HCT116 (cell line): ENCODE data around the gene SIRPA. TPM values are rescaled to one million over a fixed set of nuclear protein-coding genes. Genes with fewer than 3 reads are reported as not detected.

ENCODE experiments used
- ATAC-seq: fragments of 200-7000 bp; cut with Tn5 transposase; 2 replicates; pipeline ENCODE4 v1.9.1; 2020; ENCODE audit warnings: mild to moderate bottlenecking, moderate library complexity
- BruUV-seq: library from RNA; stranded (reverse); fragments of 400-500 nt; replicated peaks from 2 replicates; lab custom pipeline; 2021; lab: Mats Ljungman, UMichigan
- CTCF ChIA-PET: fragments of 300-600 bp; sonication (Branson Sonifier 250); formaldehyde crosslinking; loops from one replicate; lab custom pipeline; 2021; ENCODE audit warnings: antibody characterized with exemption; lab: Charles Lee
- POLR2A ChIA-PET: fragments of 300-600, 350-600 bp; sonication (Branson Sonifier 250); formaldehyde crosslinking; loops from one replicate; lab custom pipeline; 2021; ENCODE audit warnings: antibody characterized with exemption; lab: Charles Lee
- RAD21 ChIA-PET, 2 experiments: fragments of 300-600 bp; sonication (Branson Sonifier 250); formaldehyde crosslinking; loops; one replicate each; lab custom pipeline; 2023; ENCODE audit warnings: low total read pairs in 2 of 2; ENCODE audit not compliant: uncharacterized antibody in 2 of 2, unreplicated experiment in 2 of 2, low non-redundant PET in 1 of 2; lab: Charles Lee
- DNase-seq: peaks from one replicate; pipeline ENCODE4 v3.0.0-alpha.2; 2010; ENCODE audit warnings: low read depth, low spot score
- H2AFZ ChIP-seq: fragments of 200-600 bp; shearing (Covaris generic), sonication (generic); 2 replicates; pipeline ENCODE4 v1.6.1; 2017; ENCODE audit warnings: low read depth, mixed run types, mixed read lengths, antibody characterized with exemption, low read length; ENCODE audit not compliant: poor library complexity, severe bottlenecking
- H3K27ac ChIP-seq: 2 replicates; pipeline ENCODE4 v1.5.1; 2012; ENCODE audit warnings: low read depth, low read length
- H3K27me3 ChIP-seq: fragments of 200-600 bp; sonication (generic); 2 replicates; pipeline ENCODE4 v1.6.1; 2016; ENCODE audit warnings: mixed run types, low read length, mixed read lengths; ENCODE audit not compliant: insufficient read depth
- H3K36me3 ChIP-seq, 2 experiments: fragments of 200-500 bp in 1 of 2; fragments of 200-600 bp in 1 of 2; sonication (Bioruptor generic) in 1 of 2; sonication (generic) in 1 of 2; 2 replicates each; pipeline versions ENCODE4 v1.5.1 to v1.6.1; 2014 to 2016; ENCODE audit warnings: low read length in 2 of 2, inconsistent platforms in 1 of 2, mixed read lengths in 1 of 2, mixed run types in 1 of 2; ENCODE audit not compliant: insufficient read depth in 2 of 2, control insufficient read depth in 1 of 2
- H3K4me1 ChIP-seq, 2 experiments: fragments of 200-600 bp in 1 of 2; sonication (generic) in 1 of 2; 2 replicates each; pipeline versions ENCODE4 v1.5.1 to v1.6.1; 2012 to 2017; ENCODE audit warnings: low read length in 2 of 2, inconsistent platforms in 1 of 2, mild to moderate bottlenecking in 1 of 2, mixed read lengths in 1 of 2, mixed run types in 1 of 2, moderate library complexity in 1 of 2; ENCODE audit not compliant: insufficient read depth in 2 of 2, control insufficient read depth in 1 of 2
- H3K4me2 ChIP-seq: fragments of 200-600 bp; sonication (generic); 2 replicates; pipeline ENCODE4 v1.6.1; 2017; ENCODE audit warnings: mixed run types, low read length, mixed read lengths
- H3K4me3 ChIP-seq, 2 experiments: fragments of 200-600 bp in 1 of 2; sonication (generic) in 1 of 2; replicated peaks in 1 of 2; 2 replicates each; pipeline ENCODE4 v1.5.1; 2011 to 2016; ENCODE audit warnings: low read length in 2 of 2, control low read depth in 1 of 2, low read depth in 1 of 2, mild to moderate bottlenecking in 1 of 2, mixed read lengths in 1 of 2, mixed run types in 1 of 2
- H3K79me2 ChIP-seq: fragments of 200-600 bp; sonication (generic); 2 replicates; pipeline ENCODE4 v1.6.1; 2017; ENCODE audit warnings: mild to moderate bottlenecking, mixed run types, low read length, moderate library complexity, mixed read lengths; ENCODE audit not compliant: insufficient read depth
- H3K9ac ChIP-seq: fragments of 200-600 bp; sonication (generic); 2 replicates; pipeline ENCODE4 v1.6.1; 2016; ENCODE audit warnings: low read length, mixed read lengths
- H3K9me2 ChIP-seq: fragments of 200-600 bp; sonication (generic), shearing (Covaris generic); 2 replicates; pipeline ENCODE4 v1.6.1; 2017; ENCODE audit warnings: mixed run types, mild to moderate bottlenecking, moderate library complexity; ENCODE audit not compliant: insufficient read depth
- H3K9me3 ChIP-seq, 2 experiments: fragments of 200-500 bp in 1 of 2; fragments of 200-600 bp in 1 of 2; sonication (Bioruptor generic) in 1 of 2; sonication (generic) in 1 of 2; 2 replicates each; pipeline ENCODE4 v1.6.1; 2014 to 2017; ENCODE audit warnings: low read length in 2 of 2, mixed read lengths in 2 of 2, inconsistent platforms in 1 of 2, low read depth in 1 of 2, mild to moderate bottlenecking in 1 of 2, mixed run types in 1 of 2, moderate library complexity in 1 of 2; ENCODE audit not compliant: control insufficient read depth in 1 of 2, insufficient read depth in 1 of 2
- H4K20me1 ChIP-seq: fragments of 200-600 bp; sonication (generic), shearing (Covaris generic); 2 replicates; pipeline ENCODE4 v1.6.1; 2017; ENCODE audit warnings: mixed run types, mild to moderate bottlenecking, moderate library complexity; ENCODE audit not compliant: insufficient read depth
- CBX3 ChIP-seq: IDR thresholded peaks from 2 replicates; pipeline ENCODE4 v1.6.1; 2012; ENCODE audit warnings: low read depth
- CEBPB ChIP-seq: IDR thresholded peaks from 2 replicates; pipeline ENCODE4 v1.6.1; 2012; ENCODE audit warnings: low read depth
- ELF1 ChIP-seq: IDR thresholded peaks from 2 replicates; pipeline ENCODE4 v1.6.1; 2012; ENCODE audit warnings: low read depth, borderline replicate concordance
- FOSL1 ChIP-seq: IDR thresholded peaks from 2 replicates; pipeline ENCODE4 v1.6.1; 2012; ENCODE audit warnings: low read depth
- JUND ChIP-seq: IDR thresholded peaks from 2 replicates; pipeline ENCODE4 v1.6.1; 2012
- MAX ChIP-seq: IDR thresholded peaks from 2 replicates; pipeline ENCODE4 v1.6.1; 2012
- POLR2A ChIP-seq: IDR thresholded peaks from 2 replicates; pipeline ENCODE4 v1.7.0; 2011; ENCODE audit warnings: borderline replicate concordance; ENCODE audit not compliant: insufficient read depth, insufficient read length; ENCODE audit errors: extremely low read depth
- POLR2AphosphoS5 ChIP-seq: IDR thresholded peaks from 2 replicates; pipeline ENCODE4 v1.6.1; 2011; ENCODE audit warnings: mild to moderate bottlenecking, low read depth, low read length, moderate library complexity
- SIN3A ChIP-seq: IDR thresholded peaks from 2 replicates; pipeline ENCODE4 v1.6.1; 2012; ENCODE audit warnings: low read depth
- SRF ChIP-seq: IDR thresholded peaks from 2 replicates; pipeline ENCODE4 v1.6.1; 2012; ENCODE audit warnings: low read depth
- ZFX ChIP-seq: fragments of 450-650 bp; IDR thresholded peaks from 2 replicates; pipeline ENCODE4 v1.6.1; 2017
- intact Hi-C: fragments of 100-400 bp; cut with micrococcal nuclease; formaldehyde crosslinking; loops from 2 replicates; pipeline ENCODE4 v1.10.0; 2022
- total RNA-seq: library from RNA; stranded (reverse); gene quantifications from one replicate; pipeline ENCODE4 v1.2.1, GENCODE V29; 2021; ENCODE audit not compliant: unreplicated experiment
- TF ChIP-seq, protein P1 (sequence below), 3 experiments: fragments of 200-600 bp in 1 of 3; sonication (generic) in 1 of 3; IDR thresholded peaks in 2 of 3; conservative IDR thresholded peaks in 1 of 3; 2 replicates each; pipeline ENCODE4 v1.5.1; 2012 to 2017; ENCODE audit warnings: low read depth in 2 of 3, low read length in 2 of 3, antibody characterized with exemption in 1 of 3, borderline replicate concordance in 1 of 3, control low read depth in 1 of 3, mild to moderate bottlenecking in 1 of 3, mixed read lengths in 1 of 3, mixed run types in 1 of 3, moderate library complexity in 1 of 3; ENCODE audit not compliant: insufficient read depth in 1 of 3

The SIRPA gene
- total RNA-seq, 1 experiment from 2014 or later, result 15.3 TPM

- Histone ChIP-seq H3K4me2 (no peak overlapping the region), H3K27me3 (peaks cover 68% of the 10 kb centered on the region), H3K4me1 (no peaks in the 10 kb centered on the region), H2AFZ (no peak overlapping the region), H3K9me2 (no peaks in the 10 kb centered on the region), H3K9ac (no peak overlapping the region), H3K9me3 (no peaks in the 10 kb centered on the region), H3K79me2 (no peaks in the 10 kb centered on the region), H4K20me1 (no peaks in the 10 kb centered on the region), H3K27ac (no peak overlapping the region), H3K36me3 (no peaks in the 10 kb centered on the region), H3K4me3 (no peak overlapping the region)
- RAD21 ChIA-PET, result no interaction called here
- ATAC-seq (no peak), DNase-seq (no peak)
- CTCF ChIA-PET, result no interaction called here
- TF ChIP-seq JUND (no peak), CBX3 (no peak), SIN3A (no peak), ZFX (no peak), SRF (no peak), MAX (no peak)
- TF ChIP-seq, protein P1, sequence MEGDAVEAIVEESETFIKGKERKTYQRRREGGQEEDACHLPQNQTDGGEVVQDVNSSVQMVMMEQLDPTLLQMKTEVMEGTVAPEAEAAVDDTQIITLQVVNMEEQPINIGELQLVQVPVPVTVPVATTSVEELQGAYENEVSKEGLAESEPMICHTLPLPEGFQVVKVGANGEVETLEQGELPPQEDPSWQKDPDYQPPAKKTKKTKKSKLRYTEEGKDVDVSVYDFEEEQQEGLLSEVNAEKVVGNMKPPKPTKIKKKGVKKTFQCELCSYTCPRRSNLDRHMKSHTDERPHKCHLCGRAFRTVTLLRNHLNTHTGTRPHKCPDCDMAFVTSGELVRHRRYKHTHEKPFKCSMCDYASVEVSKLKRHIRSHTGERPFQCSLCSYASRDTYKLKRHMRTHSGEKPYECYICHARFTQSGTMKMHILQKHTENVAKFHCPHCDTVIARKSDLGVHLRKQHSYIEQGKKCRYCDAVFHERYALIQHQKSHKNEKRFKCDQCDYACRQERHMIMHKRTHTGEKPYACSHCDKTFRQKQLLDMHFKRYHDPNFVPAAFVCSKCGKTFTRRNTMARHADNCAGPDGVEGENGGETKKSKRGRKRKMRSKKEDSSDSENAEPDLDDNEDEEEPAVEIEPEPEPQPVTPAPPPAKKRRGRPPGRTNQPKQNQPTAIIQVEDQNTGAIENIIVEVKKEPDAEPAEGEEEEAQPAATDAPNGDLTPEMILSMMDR (IDR thresholded peaks at IDR 0.05 in 2 of 3, conservative IDR thresholded peaks at IDR 0.05 in 1 of 3; ENCODE audit: borderline replicate concordance in 1 of 3, insufficient read depth in 1 of 3, low read depth in 2 of 3, low read length in 2 of 3), result no peak
- no TSS peak for BruUV-seq
- intact Hi-C loops, result no loop called here
- POLR2A ChIA-PET, result no interaction called here
These were observed 78.6 kb downstream of the SIRPA start for GRCh38 chr20:1973601-1974440.

DNA sequence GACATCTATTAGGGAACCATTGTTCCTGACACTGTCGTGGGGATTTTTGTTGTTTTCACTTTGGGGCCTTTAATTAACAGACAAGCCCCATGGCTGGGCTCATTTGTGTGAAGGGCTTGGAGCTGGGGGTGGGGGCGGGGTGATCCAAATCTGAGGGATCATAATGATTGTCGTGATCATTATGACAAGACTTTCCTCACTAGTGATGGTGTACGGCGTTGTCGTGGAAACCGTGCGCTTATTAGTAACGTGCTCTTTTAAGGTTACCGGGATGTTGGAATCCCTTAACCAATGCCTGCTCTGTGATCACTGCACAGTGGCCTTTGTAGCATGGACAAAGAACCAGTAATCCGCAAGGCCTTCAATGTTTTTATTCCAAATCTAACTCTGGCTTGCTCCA lies 80.1 kb downstream of the SIRPA start:
- Histone ChIP-seq H3K9me3 (no peaks in the 10 kb centered on the region), H3K4me3 (no peak overlapping the region), H3K27ac (no peak overlapping the region), H3K36me3 (no peaks in the 10 kb centered on the region), H4K20me1 (no peaks in the 10 kb centered on the region), H3K79me2 (no peaks in the 10 kb centered on the region), H2AFZ (no peak overlapping the region), H3K4me1 (no peaks in the 10 kb centered on the region), H3K27me3 (peaks cover 83% of the 10 kb centered on the region), H3K9me2 (no peaks in the 10 kb centered on the region), H3K4me2 (no peak overlapping the region), H3K9ac (no peak overlapping the region)
- ATAC-seq (no peak), DNase-seq (no peak)
- BruUV-seq, result no TSS peak
- CTCF ChIA-PET, result interaction anchor here (0.8 to 1.2 kb wide), 2 partner anchors 10 to 197 kb away, joined by 3 read pairs; no protein-coding TSS in a partner anchor
- RAD21 ChIA-PET, result no interaction called here
- POLR2A ChIA-PET, result no interaction called here
- intact Hi-C loops, result no loop called here
- TF ChIP-seq SIN3A, result no peak
- no peak for TF ChIP-seq CEBPB
- TF ChIP-seq FOSL1, result no peak
- TF ChIP-seq POLR2A, result no peak
- no peak for TF ChIP-seq CBX3
- TF ChIP-seq, protein P1 (IDR thresholded peaks at IDR 0.05 in 2 of 3, conservative IDR thresholded peaks at IDR 0.05 in 1 of 3; ENCODE audit: borderline replicate concordance in 1 of 3, insufficient read depth in 1 of 3, low read depth in 2 of 3, low read length in 2 of 3), result no peak
- no peak for TF ChIP-seq ELF1
- no peak for TF ChIP-seq POLR2AphosphoS5
